ELF-1 (cell line): ENCODE results near the gene ENOSF1.
"Not testable (repeated sequence)": the region's sequence is repeated elsewhere in the genome, so short reads cannot be mapped to it uniquely, and the experiment has no call there.

Experiments used
- DNase-seq: peaks from one replicate; pipeline ENCODE4 v3.0.0-alpha.2; 2016; ENCODE audit warnings: low read depth, low spot score

The ENOSF1 gene

DNA sequence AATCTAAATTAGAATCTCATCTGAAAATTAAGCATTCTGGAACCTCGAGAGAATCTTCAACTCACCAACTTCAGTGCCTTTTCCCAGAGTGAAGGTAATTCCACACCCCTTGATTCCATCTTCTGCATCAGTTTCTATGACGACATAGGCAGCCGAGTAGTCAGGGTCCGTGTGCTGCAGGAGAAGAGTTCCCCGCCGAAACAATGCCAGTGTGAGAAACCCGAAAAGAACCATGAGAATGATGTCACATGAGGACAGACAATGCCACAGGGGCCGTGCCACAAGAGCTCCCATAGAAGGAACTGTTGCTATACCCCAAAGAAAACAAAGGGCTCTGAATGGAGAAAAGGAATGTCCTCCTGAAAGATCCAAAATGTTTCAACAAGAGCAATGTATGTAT, 6.0 kb downstream of the ENOSF1 start:
- DNase-seq: no peak

DNA sequence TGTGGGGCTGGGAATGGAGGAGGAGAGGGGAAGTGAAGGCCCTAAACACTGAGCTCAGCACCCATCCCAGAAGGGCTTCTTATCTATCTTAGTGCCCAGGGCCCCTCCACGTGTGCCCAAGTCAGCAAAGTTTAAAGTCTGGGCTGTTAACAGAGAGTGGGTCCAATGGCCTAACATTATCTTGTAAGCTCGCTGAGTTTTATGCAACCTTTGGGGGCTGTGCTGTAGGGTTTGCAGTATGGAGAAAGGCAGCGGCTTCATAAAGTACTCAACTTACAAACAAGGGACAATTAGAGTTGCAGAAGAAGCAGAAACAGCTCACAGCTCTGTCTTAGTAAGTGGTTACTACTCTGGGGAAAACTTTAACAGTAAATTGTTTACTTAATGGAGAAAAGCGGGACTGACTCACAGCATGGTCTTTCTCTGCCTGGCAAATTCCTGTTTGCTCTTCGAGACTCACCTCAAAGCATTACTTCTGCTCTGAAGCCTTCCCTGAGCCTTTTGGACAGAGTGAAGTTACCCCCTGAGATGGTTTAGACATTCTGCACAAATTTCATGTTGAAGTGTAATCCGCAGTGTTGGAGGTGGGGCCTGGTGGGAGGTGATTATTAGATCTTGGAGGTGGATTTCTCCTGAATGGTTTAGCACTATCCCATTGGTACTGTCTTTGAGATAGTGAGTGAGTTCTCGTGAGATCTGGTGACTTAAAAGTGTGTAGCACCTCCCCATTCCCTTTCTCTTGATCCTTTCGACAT, 9.0 kb downstream of the ENOSF1 start:
- DNase-seq: no peak

DNA sequence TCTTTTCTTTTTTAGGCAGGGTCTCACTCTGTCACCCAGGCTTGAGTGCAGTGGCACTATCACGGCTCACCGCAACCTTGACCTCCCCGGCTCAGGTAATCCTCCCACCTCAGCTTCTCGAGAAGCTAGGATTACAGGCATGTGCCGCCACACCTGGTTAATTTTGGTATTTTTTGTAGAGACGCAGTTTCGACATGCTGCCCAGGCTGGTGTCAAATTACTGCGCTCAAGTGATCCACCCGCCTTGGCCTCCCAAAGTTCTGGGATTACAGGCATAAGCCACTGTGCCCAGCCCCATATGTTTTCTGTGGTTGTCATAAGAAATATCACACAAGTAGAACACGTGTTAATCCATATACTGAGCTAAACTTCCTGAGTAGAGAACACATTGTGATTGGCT, 14.6 kb downstream of the ENOSF1 start:
- DNase-seq: no peak

DNA sequence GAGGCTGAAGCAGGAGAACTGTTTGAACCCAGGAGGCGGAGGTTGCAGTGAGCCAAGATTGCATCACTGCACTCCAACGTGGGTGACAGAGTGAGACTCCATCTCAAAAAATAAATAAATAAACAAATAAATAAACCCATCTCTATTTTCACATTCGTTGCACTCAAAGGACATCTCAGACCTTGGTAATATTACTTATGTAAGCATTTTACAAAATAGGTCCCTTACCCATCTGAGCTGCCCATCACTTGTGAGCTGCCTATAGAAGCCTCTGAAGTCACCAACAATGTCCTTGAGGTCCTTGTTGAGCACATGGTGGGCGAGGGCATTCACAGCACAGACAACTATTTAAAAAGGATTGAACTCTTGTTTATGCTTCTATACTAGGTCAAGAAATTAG, 15.4 kb downstream of the ENOSF1 start:
- no peak for DNase-seq

DNA sequence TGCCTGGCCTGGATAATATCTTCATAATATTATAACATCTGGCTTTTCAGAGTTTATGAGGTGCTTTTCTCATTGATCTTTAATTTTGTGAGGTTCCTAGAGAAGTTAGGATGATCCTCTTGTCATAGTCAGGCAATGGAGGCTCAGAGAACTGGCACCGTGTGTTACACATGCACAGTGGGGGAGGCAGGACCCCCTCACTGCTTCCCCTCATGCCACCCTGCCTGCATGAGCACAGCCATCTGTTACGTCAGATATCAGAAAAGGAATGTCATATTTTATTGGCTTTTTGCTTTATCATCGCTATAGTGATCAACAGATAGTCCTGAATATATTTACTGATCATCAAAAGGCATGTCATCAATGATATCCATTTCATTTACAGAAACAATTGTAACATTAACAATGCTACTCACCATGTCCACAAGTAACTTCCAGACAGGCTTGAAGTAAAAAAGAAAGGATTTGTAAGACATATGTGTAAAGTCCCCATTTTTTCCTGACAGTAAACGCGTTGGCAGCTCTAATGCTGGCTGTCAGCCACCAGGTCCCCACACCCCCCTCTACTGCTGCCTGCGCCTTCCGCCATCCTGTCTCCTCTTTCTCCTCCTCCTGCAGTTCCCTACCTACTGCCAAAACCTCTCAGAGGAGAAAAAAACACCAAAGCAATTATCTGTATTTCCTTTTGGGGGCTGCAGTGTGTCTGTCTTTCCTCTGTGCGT, 18.8 kb downstream of the ENOSF1 start:
- no peak for DNase-seq

DNA sequence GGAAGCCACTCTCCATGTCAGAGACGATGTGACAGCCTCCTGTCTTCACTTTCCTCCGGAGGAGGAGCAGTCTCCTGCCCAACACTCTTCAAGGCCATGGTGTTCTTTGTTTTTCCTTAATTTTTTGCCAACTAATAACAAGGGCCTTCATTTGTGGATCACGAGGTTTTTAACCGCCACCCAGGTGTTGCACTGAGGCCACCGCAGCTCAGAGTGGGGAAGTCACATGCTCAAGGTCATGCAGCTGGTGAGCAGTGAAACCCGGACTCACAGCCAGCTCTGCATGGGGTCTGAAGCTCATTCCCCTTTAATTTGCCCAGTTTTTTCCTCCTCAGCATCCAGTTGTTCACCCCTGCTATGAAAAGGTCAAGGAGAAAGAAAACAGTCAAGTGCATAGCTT, 19.6 kb downstream of the ENOSF1 start:
- DNase-seq: no peak

DNA sequence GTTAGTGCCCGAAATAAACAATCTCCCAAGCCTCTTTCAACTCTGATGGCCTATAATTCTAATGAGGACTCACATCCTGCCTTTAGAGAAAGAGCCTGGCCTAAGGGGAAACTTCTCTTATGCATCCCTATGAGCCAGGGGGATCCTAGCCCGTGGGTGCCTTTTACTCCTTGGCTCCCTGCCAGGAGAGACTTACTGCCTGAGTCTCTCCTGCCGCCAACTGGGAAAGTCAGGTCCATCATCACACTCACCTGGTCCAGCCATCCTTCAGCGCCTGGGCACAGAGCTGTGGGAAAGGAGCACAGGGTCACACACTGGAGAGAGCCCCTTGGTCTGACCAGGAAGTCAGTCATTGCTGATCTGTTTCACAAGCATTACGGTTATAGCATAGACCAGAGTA, 24.1 kb downstream of the ENOSF1 start:
- no peak for DNase-seq

DNA sequence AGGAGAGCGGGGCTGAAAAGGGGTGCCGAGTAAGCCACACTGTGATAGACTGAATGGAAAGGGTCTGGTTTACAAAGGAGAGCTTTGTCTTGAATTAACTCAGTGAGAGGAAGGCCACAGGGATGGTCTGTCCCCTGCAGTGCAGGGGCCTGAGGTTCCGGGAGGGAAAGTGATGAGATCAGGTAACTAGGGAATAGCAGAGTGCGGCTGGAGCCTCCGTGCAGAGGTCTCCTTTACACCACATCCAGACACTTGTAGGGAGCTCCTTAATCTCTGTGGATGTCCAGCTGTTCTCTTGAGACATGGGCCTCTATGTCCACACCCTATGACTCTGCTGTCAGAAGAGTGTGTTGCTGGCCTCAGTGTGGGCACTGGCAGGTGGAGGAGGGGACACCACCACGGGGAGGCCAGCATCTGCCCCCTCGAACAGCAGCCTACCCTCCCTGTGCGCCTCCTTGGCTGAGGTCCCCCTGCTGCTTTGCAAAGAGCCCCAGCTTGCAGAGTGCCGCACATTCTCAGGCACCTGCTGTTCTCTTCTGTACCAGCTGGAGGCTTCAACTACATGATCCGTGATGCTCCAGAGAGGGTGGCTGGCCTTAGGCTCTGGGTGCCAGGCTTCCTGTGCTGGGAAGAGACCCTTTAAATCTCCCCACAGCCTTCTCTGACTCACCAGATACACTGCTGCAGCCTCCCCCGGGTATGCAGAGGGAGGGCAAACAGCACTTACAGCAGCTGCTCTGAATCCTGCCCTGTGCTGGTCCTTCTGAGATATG, 25.9 kb downstream of the ENOSF1 start:
- DNase-seq: no peak

DNA sequence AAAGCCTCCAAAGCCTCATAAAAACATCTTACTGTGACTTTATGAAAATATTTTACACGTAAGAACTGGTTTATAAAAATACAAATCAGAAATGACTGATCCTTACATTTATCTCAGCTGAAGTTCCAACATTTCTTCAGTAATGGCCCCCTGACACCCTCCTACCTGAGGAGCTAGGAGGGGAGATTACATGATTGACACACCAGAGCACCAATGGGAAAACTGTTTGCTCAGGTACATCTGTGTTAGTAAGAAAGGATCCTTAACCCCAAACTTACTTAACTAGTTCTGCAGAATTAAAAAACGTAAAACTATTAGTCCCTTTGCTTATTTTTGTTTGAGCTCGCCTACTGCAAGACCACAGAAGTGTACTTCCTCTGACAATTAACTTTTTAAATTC, 27.0 kb downstream of the ENOSF1 start:
- no peak for DNase-seq

DNA sequence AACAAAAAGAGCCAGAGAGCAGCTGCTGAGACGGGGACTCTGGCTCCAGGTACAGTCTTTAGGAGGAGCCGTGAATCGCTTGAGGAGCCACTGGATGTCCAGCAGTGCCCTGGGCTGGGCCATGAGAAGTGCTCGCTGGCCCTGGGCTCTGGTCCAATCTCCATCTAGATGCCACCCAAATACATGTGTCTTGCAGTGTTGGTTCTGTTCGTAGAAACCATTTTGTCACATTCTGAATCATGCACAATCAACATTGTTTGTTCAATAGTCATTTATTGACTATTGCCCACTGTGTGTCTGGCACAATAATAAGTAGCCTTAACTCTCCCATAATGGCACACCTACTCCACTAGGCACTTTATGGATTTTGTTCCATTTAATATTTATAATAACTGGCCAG, 28.9 kb downstream of the ENOSF1 start:
- no peak for DNase-seq

DNA sequence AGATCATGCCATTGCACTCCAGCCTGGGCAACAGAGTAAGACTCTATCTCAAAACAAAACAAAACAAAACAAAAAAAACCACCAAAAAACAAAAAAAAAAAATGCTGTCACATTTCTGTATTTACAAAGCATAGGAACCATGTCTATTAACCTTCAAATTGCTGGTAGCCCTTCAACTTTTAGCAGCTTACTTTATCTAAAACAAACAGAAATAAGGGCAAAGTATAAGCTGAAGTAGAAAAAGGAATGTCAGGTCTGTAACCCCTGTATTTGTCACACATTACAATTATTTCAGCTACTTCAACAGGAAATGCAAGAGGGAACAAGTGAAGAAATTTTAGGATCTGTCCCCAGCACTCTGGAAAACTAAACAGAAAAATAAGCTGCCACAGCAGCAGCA, 29.6 kb downstream of the ENOSF1 start:
- no peak for DNase-seq

DNA sequence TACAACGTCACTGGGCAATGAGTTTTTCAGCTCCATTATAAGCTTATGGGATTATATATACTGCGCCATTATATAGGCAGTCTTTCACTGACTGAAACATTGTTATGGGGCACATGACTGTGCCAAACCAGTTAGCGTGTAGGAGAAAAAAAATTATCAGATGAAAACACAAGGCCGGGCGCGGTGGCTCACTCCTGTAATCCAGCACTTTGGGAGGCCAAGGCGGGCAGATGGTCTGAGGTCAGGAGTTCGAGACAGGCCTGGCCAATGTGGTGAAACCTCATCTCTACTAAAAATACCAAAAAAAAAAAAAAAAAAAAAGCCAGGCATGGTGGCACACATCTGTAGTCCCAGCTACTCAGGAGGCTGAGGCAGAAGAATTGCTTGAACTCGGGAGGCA, 30.0 kb downstream of the ENOSF1 start:
- DNase-seq: not testable (repeated sequence)

DNA sequence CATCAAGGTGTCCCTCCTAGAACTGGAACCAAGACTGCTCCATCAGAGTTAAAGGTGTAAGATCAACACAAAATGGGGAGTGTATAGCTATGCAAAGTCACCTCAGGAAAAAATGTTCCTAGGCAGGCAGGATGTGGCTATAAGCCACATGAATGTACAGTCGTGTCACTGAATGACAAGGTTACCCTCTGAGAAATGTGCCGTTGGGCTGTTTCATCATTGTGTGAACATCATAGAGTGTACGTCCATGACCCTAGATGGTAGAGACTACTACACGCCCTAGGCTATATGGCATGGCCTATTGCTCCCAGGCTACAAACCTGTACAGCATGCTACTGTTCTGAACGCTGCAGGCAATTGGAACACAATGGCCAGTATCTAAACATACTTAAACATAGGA, 30.4 kb downstream of the ENOSF1 start:
- DNase-seq: no peak

DNA sequence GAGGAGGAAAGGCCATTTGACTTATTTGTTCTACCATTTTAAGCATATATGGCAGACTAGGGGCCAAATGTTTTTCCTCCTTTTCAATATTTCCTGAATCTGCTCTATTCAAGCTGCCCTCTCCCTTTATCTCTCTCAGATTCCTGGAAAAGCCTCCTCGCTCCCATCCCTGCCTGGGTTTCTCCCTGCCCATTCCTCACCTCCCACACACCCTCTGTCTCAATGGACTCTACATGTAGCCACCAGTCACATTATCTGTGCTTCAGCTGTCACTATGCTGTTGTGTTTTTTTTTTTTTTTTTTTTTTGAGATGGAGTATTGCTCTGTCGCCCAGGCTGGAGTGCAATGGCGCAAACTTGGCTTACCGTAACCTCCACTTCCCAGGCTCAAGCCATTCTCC, 32.0 kb downstream of the ENOSF1 start:
- no peak for DNase-seq

DNA sequence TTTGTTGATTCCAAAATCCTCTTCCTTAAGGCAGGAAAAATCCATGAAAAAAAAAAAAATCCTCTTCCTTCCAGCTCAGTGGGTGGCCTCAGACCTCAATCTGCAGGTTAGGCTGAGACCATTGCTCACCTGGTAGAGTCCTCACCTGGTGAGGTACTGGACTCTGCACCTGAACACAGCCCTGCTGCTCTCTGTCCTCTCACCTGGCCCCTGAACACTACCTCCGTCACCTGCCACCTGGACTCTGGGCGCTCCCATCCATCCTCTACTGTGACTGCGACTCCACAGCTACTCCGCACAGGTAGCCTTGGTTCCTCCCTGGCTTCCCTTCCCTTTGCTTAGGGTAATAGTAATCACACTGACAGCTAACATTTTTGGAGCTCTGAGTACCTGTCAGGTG, 32.9 kb downstream of the ENOSF1 start:
- DNase-seq: no peak

DNA sequence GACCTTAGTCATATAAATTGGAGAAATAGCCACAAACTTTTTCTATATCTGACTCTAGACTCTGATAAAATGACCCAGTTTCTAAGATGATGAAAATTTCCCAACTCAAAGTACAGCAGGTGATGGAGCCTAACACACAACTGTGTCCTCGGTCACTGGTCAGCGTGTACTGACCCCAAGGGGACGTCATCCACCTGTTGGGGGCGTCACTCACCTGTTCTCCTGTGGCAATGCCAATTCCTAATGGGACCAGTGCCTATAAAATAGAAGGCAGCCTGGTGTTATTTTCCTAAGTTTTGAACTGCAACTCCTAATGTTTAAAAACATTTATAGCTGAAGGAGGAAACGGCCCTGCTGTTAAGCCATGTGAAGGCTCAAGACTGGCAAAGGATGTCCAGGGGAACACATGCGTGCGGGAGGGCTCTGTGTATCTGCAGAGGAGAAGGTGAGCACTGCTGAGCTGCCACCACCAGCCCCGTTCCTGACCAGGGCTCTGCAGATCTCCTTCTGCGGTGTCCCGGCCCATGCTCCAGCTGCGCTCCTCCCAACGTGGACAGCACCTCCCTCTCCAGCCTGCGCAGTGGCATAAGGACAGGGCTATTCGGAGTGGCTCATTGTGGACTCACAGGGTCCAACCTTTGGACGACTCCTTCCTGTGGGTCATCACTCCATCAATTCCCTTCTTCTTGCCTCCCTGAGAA, 33.8 kb downstream of the ENOSF1 start:
- no peak for DNase-seq

DNA sequence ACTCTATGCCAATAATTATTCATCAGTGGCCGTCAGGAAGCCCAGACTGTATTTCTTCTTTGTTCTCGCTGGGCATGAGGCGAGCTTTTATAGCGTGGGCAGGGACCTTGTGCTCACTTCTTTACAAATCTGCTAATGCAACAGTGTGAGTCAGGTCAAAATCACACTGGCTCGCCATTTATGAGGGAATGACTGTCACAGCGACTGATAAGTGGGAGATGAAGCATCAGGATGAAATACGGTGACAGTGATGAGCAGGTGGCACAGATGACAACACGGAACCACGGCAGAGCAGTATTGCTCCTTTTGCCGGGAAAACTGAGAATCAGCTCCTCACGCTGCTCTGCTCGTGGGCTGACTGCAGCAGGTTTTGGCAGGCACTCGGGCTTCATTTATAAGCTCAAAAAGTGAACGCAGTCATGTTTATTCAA, 34.5 kb downstream of the ENOSF1 start:
- DNase-seq: no peak

DNA sequence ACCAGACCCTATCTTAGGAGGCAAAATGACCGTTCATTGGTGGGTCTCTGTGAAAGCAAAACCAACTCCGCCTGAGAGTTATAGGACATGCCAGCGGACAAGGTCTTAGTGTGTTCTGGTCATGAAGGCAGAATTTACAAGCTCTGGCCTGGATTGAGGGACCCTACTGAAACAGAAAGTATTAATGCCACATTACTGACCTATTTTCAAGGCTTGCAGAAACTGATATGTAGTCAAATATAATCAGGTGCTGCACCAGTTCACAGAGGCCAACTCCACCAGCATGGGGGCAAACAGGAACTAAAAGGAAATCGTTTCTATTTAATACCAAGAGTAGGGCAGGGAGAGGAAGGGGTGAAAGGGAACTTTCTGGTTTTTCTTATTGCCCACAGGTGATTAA, 35.3 kb downstream of the ENOSF1 start:
- no peak for DNase-seq

DNA sequence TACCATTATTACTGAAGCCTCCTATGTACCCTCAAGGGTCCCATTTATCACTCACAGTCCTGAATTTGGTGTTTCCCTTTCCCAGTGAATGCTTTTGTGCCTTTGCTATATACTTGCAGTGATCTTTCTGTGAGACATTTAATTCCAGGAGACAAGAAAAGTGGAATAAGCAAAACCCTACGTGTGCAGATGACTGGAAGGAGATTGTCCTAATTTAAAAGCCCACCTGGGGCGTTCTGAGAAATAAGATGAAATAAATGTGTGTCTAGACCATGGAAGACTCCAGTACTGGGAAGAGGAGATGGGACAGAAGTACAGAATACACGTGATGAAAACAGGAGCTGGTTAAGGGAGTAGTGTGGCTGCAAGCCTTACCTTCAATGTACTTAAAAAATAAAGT, 35.7 kb downstream of the ENOSF1 start:
- DNase-seq: no peak

DNA sequence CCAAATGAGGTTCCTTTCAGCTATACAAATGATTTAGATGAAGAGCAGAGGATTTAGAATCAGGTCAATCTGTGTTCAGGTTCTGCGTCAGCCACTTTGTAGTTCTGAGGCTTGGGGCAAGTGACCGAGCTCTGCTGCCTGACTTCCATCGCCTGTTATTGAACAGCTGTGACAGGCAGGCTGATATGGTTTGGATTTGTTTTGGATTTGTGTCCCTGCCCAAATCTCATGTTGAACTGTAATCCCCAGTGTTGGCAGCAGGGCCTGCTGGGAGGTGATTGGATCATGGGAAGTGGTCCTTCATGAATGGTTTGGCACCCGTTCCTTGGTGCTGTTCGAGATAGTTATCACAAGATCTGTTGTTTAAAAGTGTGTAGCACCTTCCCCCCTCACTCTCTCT, 36.4 kb downstream of the ENOSF1 start:
- no peak for DNase-seq

DNA sequence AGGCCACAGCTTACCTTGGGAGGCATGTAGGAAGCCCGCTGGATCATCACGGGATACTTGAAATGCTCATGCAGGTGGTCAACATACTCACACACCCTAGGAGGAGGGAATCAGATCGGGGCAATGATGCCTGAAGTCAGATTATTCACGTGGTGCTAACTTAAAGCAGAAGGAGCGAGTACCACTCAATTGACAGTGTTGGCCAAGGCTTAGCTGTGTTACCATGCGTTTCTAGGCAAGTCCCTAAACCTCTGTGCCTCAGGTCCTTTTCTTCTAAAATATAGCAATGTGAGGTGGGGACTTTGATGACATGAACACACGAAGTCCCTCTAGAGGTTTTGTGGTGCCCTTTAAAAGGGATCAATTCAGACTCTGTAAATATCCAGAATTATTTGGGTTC, 37.1 kb downstream of the ENOSF1 start:
- DNase-seq: no peak

DNA sequence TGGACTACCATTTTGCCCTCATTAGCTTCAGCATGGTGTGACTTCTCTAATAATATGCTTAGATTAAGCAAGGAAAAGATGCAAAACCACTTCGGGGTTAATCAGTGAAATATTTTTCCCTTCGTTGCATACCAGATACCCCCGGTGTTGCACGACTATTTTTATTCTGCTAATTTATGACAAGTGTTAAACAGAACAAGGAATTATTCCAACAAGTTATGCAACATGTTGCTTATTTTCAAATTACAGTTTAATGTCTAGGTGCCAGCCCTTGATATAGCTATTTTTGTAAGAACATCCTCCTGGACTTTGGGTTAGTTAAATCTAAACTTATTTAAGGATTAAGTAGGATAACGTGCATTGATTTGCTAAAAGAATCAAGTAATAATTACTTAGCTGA, 38.7 kb downstream of the ENOSF1 start:
- no peak for DNase-seq
